HCT116 (cell line): ENCODE measurements around the gene TBC1D8. TPM values are rescaled to one million over a fixed set of nuclear protein-coding genes. Genes with fewer than 3 reads are reported as not detected.

Source experiments
- ATAC-seq: fragments of 200-7000 bp; cut with Tn5 transposase; 2 replicates; pipeline ENCODE4 v1.9.1; 2020; ENCODE audit warnings: mild to moderate bottlenecking, moderate library complexity
- BruUV-seq: library from RNA; stranded (reverse); fragments of 400-500 nt; replicated peaks from 2 replicates; lab custom pipeline; 2021; lab: Mats Ljungman, UMichigan
- CTCF ChIA-PET: fragments of 300-600 bp; sonication (Branson Sonifier 250); formaldehyde crosslinking; loops from one replicate; lab custom pipeline; 2021; ENCODE audit warnings: antibody characterized with exemption; lab: Charles Lee
- POLR2A ChIA-PET: fragments of 300-600, 350-600 bp; sonication (Branson Sonifier 250); formaldehyde crosslinking; loops from one replicate; lab custom pipeline; 2021; ENCODE audit warnings: antibody characterized with exemption; lab: Charles Lee
- RAD21 ChIA-PET, 2 experiments: fragments of 300-600 bp; sonication (Branson Sonifier 250); formaldehyde crosslinking; loops; one replicate each; lab custom pipeline; 2023; ENCODE audit warnings: low total read pairs in 2 of 2; ENCODE audit not compliant: uncharacterized antibody in 2 of 2, unreplicated experiment in 2 of 2, low non-redundant PET in 1 of 2; lab: Charles Lee
- DNase-seq: peaks from one replicate; pipeline ENCODE4 v3.0.0-alpha.2; 2010; ENCODE audit warnings: low read depth, low spot score
- H2AFZ ChIP-seq: fragments of 200-600 bp; shearing (Covaris generic), sonication (generic); 2 replicates; pipeline ENCODE4 v1.6.1; 2017; ENCODE audit warnings: low read depth, mixed run types, mixed read lengths, antibody characterized with exemption, low read length; ENCODE audit not compliant: poor library complexity, severe bottlenecking
- H3K27ac ChIP-seq: 2 replicates; pipeline ENCODE4 v1.5.1; 2012; ENCODE audit warnings: low read depth, low read length
- H3K27me3 ChIP-seq: fragments of 200-600 bp; sonication (generic); 2 replicates; pipeline ENCODE4 v1.6.1; 2016; ENCODE audit warnings: mixed run types, low read length, mixed read lengths; ENCODE audit not compliant: insufficient read depth
- H3K36me3 ChIP-seq, 2 experiments: fragments of 200-500 bp in 1 of 2; fragments of 200-600 bp in 1 of 2; sonication (Bioruptor generic) in 1 of 2; sonication (generic) in 1 of 2; 2 replicates each; pipeline versions ENCODE4 v1.5.1 to v1.6.1; 2014 to 2016; ENCODE audit warnings: low read length in 2 of 2, inconsistent platforms in 1 of 2, mixed read lengths in 1 of 2, mixed run types in 1 of 2; ENCODE audit not compliant: insufficient read depth in 2 of 2, control insufficient read depth in 1 of 2
- H3K4me1 ChIP-seq, 2 experiments: fragments of 200-600 bp in 1 of 2; sonication (generic) in 1 of 2; 2 replicates each; pipeline versions ENCODE4 v1.5.1 to v1.6.1; 2012 to 2017; ENCODE audit warnings: low read length in 2 of 2, inconsistent platforms in 1 of 2, mild to moderate bottlenecking in 1 of 2, mixed read lengths in 1 of 2, mixed run types in 1 of 2, moderate library complexity in 1 of 2; ENCODE audit not compliant: insufficient read depth in 2 of 2, control insufficient read depth in 1 of 2
- H3K4me2 ChIP-seq: fragments of 200-600 bp; sonication (generic); 2 replicates; pipeline ENCODE4 v1.6.1; 2017; ENCODE audit warnings: mixed run types, low read length, mixed read lengths
- H3K4me3 ChIP-seq, 2 experiments: fragments of 200-600 bp in 1 of 2; sonication (generic) in 1 of 2; replicated peaks in 1 of 2; 2 replicates each; pipeline ENCODE4 v1.5.1; 2011 to 2016; ENCODE audit warnings: low read length in 2 of 2, control low read depth in 1 of 2, low read depth in 1 of 2, mild to moderate bottlenecking in 1 of 2, mixed read lengths in 1 of 2, mixed run types in 1 of 2
- H3K79me2 ChIP-seq: fragments of 200-600 bp; sonication (generic); 2 replicates; pipeline ENCODE4 v1.6.1; 2017; ENCODE audit warnings: mild to moderate bottlenecking, mixed run types, low read length, moderate library complexity, mixed read lengths; ENCODE audit not compliant: insufficient read depth
- H3K9ac ChIP-seq: fragments of 200-600 bp; sonication (generic); 2 replicates; pipeline ENCODE4 v1.6.1; 2016; ENCODE audit warnings: low read length, mixed read lengths
- H3K9me2 ChIP-seq: fragments of 200-600 bp; sonication (generic), shearing (Covaris generic); 2 replicates; pipeline ENCODE4 v1.6.1; 2017; ENCODE audit warnings: mixed run types, mild to moderate bottlenecking, moderate library complexity; ENCODE audit not compliant: insufficient read depth
- H3K9me3 ChIP-seq, 2 experiments: fragments of 200-500 bp in 1 of 2; fragments of 200-600 bp in 1 of 2; sonication (Bioruptor generic) in 1 of 2; sonication (generic) in 1 of 2; 2 replicates each; pipeline ENCODE4 v1.6.1; 2014 to 2017; ENCODE audit warnings: low read length in 2 of 2, mixed read lengths in 2 of 2, inconsistent platforms in 1 of 2, low read depth in 1 of 2, mild to moderate bottlenecking in 1 of 2, mixed run types in 1 of 2, moderate library complexity in 1 of 2; ENCODE audit not compliant: control insufficient read depth in 1 of 2, insufficient read depth in 1 of 2
- H4K20me1 ChIP-seq: fragments of 200-600 bp; sonication (generic), shearing (Covaris generic); 2 replicates; pipeline ENCODE4 v1.6.1; 2017; ENCODE audit warnings: mixed run types, mild to moderate bottlenecking, moderate library complexity; ENCODE audit not compliant: insufficient read depth
- CBX3 ChIP-seq: IDR thresholded peaks from 2 replicates; pipeline ENCODE4 v1.6.1; 2012; ENCODE audit warnings: low read depth
- CEBPB ChIP-seq: IDR thresholded peaks from 2 replicates; pipeline ENCODE4 v1.6.1; 2012; ENCODE audit warnings: low read depth
- SRF ChIP-seq: IDR thresholded peaks from 2 replicates; pipeline ENCODE4 v1.6.1; 2012; ENCODE audit warnings: low read depth
- TCF7L2 ChIP-seq: IDR thresholded peaks from 2 replicates; pipeline ENCODE4 v1.7.0; 2011; ENCODE audit warnings: borderline replicate concordance, inconsistent platforms; ENCODE audit not compliant: insufficient read depth, insufficient read length; ENCODE audit errors: extremely low read depth
- YY1 ChIP-seq: IDR thresholded peaks from 2 replicates; pipeline ENCODE4 v1.6.1; 2011; ENCODE audit warnings: low read length, low read depth, moderate library complexity, mild to moderate bottlenecking; ENCODE audit not compliant: insufficient replicate concordance; ENCODE audit errors: extremely low read depth
- intact Hi-C: fragments of 100-400 bp; cut with micrococcal nuclease; formaldehyde crosslinking; loops from 2 replicates; pipeline ENCODE4 v1.10.0; 2022
- total RNA-seq: library from RNA; stranded (reverse); gene quantifications from one replicate; pipeline ENCODE4 v1.2.1, GENCODE V29; 2021; ENCODE audit not compliant: unreplicated experiment
- TF ChIP-seq, protein P1 (sequence below): IDR thresholded peaks from 2 replicates; pipeline ENCODE4 v1.6.1; 2012

The TBC1D8 gene
- total RNA-seq, 1 experiment from 2014 or later, result 44.0 TPM

DNA sequence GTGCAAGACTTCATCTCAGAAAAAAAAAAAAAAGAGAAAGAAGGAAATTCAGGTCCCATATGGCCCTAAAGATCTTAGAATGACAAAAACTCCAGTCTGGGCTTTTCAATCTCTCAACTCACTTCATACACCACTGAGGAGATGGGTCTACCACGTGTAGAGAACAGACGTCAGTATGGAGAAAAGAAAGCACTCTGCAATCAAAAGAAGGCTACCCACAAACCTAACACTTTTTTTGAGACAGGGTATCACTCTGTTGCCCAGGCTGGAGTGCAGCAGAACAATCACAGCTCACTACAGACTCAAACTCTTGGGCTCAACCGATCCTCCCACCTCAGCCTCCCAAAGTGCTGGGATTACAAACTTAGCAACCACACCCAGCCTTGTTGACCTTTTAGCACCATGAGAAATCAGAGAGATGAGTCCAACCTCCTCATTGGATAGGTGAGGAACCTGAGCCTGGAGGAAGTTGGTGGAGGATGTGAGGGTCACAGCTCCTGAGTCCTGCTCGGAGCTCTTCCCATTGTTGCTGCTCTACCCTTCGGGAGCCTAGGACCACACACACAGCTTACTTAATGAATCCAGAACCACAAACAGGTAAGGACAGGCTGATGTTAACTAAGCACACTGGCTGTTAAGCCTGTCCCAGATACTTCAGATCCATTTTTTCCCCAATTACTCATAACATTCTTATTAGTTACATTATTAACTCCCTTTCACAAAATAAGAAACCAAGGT, 23.7 kb downstream of the TBC1D8 start:
- H3K9me3 ChIP-seq, result no peaks in the 10 kb centered on the region; a peak in 1 of 4 replicates
- POLR2A ChIA-PET, result no interaction called here
- no peak for DNase-seq
- no peaks in the 10 kb centered on the region for H3K9me2 ChIP-seq
- intact Hi-C loops, result no loop called here
- H2AFZ ChIP-seq, result no peak overlapping the region
- ATAC-seq, result no peak
- H3K27ac ChIP-seq, result peak overlapping the region; percentile 6
- CTCF ChIA-PET, result no interaction called here
- peak overlapping the region; percentile 72 for H3K4me2 ChIP-seq
- H3K9ac ChIP-seq, result peak overlapping the region; percentile 41
- no peaks in the 10 kb centered on the region for H3K27me3 ChIP-seq
- H3K4me1 ChIP-seq, result peaks cover 75 to 76% of the 10 kb centered on the region in 2 experiments
- RAD21 ChIA-PET, result no interaction called here
- H4K20me1 ChIP-seq, result no peaks in the 10 kb centered on the region
- H3K36me3 ChIP-seq, result no peaks in the 10 kb centered on the region
- TF ChIP-seq TCF7L2 (no peak), CEBPB (no peak), CBX3 (peak; percentile 38; the same call in 1 of the 2 replicates)
- TF ChIP-seq, protein P1, sequence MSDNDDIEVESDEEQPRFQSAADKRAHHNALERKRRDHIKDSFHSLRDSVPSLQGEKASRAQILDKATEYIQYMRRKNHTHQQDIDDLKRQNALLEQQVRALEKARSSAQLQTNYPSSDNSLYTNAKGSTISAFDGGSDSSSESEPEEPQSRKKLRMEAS, result 0 out of 2 replicates have a peak, but pooled peaks have one; percentile 8
- TF ChIP-seq, all 23 proteins: peak for 2
- Histone ChIP-seq H3K79me2 (peaks cover 89% of the 10 kb centered on the region), H3K4me3 (peak overlapping the region in 1 of 2 experiments; percentile 38; a peak in 2 of 4 replicates)
- BruUV-seq, result no TSS peak

DNA sequence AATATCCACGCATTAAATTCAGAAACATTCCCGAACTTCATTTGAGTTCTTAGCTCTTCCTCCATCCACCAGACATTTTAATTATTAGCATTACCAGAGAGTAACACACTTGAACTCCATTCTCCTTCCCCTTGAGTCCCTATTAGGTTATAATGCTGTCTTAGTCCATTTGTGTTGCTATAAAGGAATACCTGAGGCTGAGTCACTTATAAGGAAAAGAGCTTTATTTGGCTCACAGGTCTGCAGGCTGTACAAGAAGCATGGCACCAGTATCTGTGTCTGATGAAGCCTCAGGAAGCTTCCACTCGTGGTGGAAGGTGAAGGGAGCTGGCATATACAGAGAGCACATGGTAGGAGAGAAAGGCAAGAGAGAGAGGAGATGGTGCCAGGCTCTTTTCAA, 25.4 kb downstream of the TBC1D8 start:
- Histone ChIP-seq H4K20me1 (no peaks in the 10 kb centered on the region), H3K9me2 (no peaks in the 10 kb centered on the region)
- CTCF ChIA-PET, result interaction anchor here (1.0 kb wide), 1 partner anchor 89 kb away, joined by 3 read pairs; no protein-coding TSS in a partner anchor
- intact Hi-C loops, result no loop called here
- peak; percentile 29 for TF ChIP-seq YY1
- no peak for TF ChIP-seq CEBPB
- peak; percentile 39; the same call in 1 of the 2 replicates for TF ChIP-seq SRF
- TF ChIP-seq, all 23 proteins: peak for 2
- Histone ChIP-seq H3K27me3 (no peaks in the 10 kb centered on the region), H3K79me2 (peaks cover 87% of the 10 kb centered on the region), H3K36me3 (no peaks in the 10 kb centered on the region), H3K4me1 (peaks cover 89 to 92% of the 10 kb centered on the region in 2 experiments), H3K27ac (peak overlapping the region; percentile 93), H2AFZ (no peak overlapping the region), H3K9me3 (no peaks in the 10 kb centered on the region; a peak in 1 of 4 replicates), H3K4me3 (peak overlapping the region in 1 of 2 experiments; percentile 38; a peak in 2 of 4 replicates), H3K4me2 (peak overlapping the region; percentile 72), H3K9ac (peak overlapping the region; percentile 54)
- no peak for ATAC-seq
- POLR2A ChIA-PET, result interaction anchor here (0.6 to 0.7 kb wide), 2 partner anchors 15 to 20 kb away, joined by 3 to 4 read pairs; no protein-coding TSS in a partner anchor
- BruUV-seq, result no TSS peak
- no peak for DNase-seq
- RAD21 ChIA-PET, result no interaction called here
